AG10803 (cell line): ENCODE results near the gene TAF11L11.
"Not testable (repeated sequence)": the region's sequence is repeated elsewhere in the genome, so short reads cannot be mapped to it uniquely, and the experiment has no call there.

ENCODE experiments used
- DNase-seq: peaks from one replicate; pipeline ENCODE4 v3.0.0; 2010; ENCODE audit warnings: low read depth
- H3K4me3 ChIP-seq: 2 replicates; pipeline ENCODE4 v1.5.1; 2011; ENCODE audit warnings: mild to moderate bottlenecking, low read length, control low read depth
- CTCF ChIP-seq: conservative IDR thresholded peaks from 2 replicates; pipeline ENCODE4 v1.5.1; 2011; ENCODE audit warnings: mild to moderate bottlenecking, low read length, control low read depth, inconsistent platforms

Gene TAF11L11

GRCh38 chr5:17625686-17626085 is 21.7 kb downstream of the TAF11L11 start:
- no peak for TF ChIP-seq CTCF
- H3K4me3 ChIP-seq: no peak overlapping the region
- no peak for DNase-seq

GRCh38 chr5:17631788-17632187 is 27.8 kb downstream of the TAF11L11 start, which contains the start of gene TAF11L13:
TSS of gene TAF11L13 (plus strand) at chr5:17632088.
- DNase-seq, H3K4me3 ChIP-seq: not testable (repeated sequence)

DNA sequence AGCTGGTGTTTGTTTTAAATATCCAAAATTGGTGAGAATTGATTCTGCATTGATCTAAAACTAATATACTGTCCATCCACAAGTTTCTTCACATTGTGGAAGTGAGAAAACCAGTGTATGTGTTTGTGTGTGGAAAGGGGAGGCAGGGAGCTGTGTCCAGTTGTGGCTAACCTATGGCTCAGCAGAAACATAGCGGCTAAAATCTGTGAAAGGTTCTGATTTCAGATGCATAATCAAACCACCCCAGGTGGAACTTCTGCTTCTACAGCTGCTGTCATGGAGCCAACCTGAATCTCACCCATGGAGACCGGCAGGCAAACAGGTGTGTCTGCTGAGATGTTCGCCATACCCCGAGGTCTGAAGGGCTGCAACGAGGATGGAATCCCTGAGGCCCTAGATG is 30.2 kb downstream of the TAF11L11 start, which contains the start of gene TAF11L14:
TAF11L14 (plus strand) TSS at position 301 of the 400 bp plus-strand sequence.
- no peak for DNase-seq
- TF ChIP-seq CTCF: no peak

GRCh38 chr5:17649232-17649631 is 45.2 kb downstream of the TAF11L11 start:
- DNase-seq, H3K4me3 ChIP-seq: not testable (repeated sequence)

More for the DNA sequence above, 30.2 kb downstream of the TAF11L11 start, which contains the start of gene TAF11L14:
- no peak within 1 kb of the TSS for H3K4me3 ChIP-seq

- not testable (repeated sequence) for H3K4me3 ChIP-seq, DNase-seq
Observed at GRCh38 chr5:17655201-17655759, 51.3 kb downstream of the TAF11L11 start.
